DMS114 treated with DMSO at 0.1 percent for 48 hours (cell line): Measurements from ENCODE around the gene ZSWIM2.
A peak's percentile ranks its signal among the peaks of the same experiment; 100 is the strongest.
"Not testable (repeated sequence)": the region's sequence is repeated elsewhere in the genome, so short reads cannot be mapped to it uniquely, and the experiment has no call there.

ENCODE experiments used
- DNase-seq: peaks from one replicate; lab custom pipeline; 2025; ENCODE audit not compliant: unreplicated experiment; lab: John Stamatoyannopoulos, UW

Gene ZSWIM2

DNA sequence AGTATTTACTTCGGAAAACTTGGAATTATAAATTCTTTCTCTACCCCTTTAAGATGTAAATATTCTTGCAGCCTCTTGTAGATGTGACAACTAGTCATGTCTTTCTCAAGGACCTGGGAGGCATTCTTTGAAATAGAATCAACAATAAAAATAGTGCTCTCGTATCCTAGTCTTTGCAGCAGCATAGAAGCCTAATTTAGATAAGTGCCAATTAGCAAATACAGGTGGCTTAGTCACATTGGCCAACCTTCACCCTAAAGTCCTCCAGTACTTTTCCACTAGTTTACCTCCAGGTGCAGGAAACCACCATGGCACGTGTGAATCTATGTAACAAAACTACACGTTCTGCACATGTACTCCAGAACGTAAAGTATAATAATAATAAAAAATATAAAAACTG, 3.5 kb upstream of the ZSWIM2 start:
- DNase-seq, result no peak

DNA sequence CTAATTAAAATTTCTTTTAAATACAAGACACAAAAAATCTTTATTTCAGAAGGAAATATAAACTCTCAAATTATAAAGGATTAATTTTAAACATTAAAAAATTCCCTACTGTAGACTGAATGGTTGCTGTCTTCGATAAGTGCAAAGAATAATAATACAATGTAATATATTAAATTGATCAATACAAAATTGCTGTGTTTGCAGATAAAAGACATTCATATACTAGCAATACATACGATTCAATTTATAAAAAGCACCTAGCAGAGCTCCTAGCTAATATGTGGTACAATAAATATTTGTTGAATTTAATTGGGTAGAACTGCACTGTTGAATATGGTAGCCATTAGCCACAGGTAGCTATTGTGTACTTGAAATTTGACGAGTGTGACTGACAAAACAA, 6.6 kb downstream of the ZSWIM2 start:
- DNase-seq, result no peak

DNA sequence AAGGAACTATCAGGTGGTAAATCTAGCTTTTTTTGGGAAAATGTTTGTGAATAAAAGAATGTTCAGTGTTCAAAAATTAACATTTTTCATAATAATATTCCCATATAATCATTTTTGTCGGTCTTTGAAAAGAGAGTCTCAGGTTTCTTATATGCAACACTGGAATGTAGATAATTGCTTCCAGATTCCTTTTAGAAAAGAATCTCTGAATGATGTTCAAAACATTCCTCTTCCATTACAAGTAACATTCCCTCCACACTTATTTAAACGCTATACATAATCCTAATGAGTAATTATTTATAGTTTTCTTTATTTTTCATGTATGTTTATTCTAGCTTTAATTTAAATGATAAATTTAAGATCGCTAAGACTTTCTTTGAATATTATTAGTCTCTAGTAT, 7.0 kb downstream of the ZSWIM2 start:
- DNase-seq, result no peak

DNA sequence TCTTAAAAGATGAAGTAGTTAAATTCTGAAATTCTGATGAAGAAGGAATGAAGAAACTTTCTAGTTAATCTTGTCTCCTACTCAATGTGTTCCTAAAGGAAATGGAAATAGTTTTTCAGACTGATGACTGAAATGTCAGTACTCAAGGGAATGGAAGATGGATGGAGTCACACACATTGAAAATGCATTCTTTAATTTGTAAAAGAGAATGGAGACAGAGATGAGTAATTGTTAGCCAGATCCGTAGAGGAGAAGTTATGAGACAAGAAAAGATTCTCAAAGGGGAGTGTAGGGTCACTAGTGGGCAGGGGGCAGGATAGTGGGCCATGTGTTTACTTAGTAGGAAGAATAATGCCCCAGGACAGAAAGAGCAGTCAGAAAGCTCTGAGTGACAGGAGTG, 13.3 kb downstream of the ZSWIM2 start:
- no peak for DNase-seq

DNA sequence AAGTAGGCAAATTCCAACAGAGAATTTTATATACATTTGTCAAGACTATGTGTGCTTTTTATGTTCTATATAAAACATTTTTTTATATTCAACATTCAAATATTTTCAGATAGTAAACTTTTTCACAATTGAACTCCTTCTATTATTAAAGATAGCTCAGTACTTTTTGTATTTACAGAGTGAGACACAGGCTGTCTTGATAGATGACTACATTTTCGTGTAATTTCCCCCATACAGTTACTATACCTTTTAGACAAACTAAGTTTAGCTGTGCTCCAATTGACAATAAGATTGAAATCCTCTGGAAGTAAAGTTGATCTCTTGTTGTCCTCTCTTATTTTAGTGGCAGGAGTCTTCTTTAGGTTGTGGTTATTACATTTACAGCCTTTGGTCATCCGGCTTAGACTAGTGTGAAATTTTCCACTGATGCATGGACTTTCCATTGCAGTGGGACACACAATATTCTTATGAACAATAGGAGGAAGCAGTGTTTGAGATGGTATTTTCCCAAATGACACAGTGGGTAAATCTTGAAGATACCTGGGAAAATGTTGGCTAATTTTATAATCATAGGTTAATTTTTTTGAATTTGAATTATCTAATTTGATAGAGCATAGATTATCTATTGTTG, 21.0 kb downstream of the ZSWIM2 start:
- no peak for DNase-seq

DNA sequence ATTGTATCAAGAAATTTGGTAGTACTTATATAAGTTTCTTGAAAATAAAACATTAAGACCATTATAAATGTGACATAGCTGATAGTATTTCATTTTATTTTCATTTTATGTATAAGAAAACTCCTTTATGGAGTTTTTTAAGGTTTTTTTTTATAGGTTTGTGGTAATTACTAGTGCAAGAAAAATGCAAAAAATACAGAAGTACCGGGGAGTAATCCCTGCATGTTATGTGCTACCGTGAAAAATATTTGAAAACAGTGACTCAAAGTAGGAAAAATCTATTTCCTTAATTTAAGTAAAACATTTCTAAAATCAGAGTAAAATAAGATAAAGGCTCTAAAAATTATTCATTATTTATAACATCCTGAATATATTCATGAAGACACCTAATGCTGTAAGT, 21.6 kb downstream of the ZSWIM2 start:
- DNase-seq, result no peak

DNA sequence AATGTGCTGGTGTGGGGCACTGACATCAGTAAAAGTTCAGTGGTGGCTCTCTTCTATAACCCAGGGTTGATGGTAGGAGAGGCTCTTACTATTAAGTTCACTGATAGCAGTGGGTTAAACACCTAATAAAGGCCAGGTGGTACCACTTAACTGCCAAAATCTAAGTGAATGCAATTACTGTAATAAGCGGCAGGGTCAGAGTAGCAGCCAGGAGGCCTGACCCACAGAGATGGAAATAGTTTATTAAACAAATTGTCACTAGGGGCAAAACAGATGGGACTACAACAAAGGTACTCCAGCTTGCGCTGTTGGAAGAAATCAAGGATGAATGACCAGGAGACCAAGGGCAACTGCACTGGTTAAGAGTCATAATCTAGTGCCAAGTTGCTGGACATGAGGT, 26.6 kb downstream of the ZSWIM2 start:
- DNase-seq, result no peak

DNA sequence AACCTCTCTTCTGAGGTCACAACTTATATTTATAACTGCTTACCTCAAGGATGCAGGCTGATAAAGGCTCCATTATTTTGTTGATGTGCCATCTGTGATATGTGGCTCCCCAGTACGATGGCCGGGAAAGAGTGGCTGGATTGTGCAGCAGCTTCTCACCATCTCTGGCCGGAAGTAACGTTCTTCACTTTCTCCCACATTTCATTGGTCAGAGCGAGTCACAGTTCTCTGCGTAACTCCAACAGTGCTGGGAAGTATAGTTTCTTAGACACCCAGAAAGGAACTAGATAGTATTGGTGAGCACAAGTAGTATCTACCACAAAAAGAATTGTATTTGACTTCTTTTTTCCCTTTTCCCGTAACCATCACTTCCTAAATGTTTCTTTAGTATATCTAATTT, 28.7 kb downstream of the ZSWIM2 start:
- DNase-seq, result no peak

DNA sequence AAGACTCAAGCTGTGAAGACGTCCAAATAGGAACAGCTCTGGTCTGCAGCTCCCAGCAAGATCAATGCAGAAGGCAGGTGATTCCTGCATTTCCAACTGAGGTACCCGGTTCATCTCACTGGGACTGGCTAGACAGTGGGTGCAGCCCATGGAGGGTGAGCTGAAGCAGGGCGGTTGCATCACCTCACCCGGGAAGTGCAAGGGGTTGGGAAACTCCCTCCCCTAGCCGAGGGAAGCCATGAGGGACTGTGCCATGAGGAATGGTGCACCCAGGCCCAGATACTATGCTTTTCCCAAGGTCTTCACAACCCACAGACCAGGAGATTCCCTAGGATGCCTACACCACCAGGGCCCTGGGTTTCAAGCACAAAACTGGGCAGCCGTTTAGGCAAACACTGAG, 37.2 kb downstream of the ZSWIM2 start:
- DNase-seq, result not testable (repeated sequence)

DNA sequence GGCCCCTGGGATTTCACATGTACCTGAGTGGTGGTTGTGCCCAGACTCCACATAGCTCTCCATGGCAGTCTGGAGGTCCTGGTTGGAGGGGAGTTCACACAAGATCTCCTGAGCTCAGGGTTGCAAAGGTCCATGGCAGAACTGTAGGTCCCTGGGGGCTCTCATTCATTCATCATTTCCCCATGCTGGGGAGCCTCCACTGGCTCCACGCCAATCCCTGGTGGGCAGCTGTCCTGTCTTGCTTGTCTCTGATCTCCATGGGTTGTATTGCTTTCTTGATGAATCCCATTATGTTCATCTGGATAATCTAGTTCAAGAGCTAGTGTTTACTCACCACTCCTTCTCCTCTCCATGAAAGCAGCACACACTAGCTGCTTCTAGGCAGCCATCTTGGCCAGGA, 42.4 kb downstream of the ZSWIM2 start:
- no peak for DNase-seq

DNA sequence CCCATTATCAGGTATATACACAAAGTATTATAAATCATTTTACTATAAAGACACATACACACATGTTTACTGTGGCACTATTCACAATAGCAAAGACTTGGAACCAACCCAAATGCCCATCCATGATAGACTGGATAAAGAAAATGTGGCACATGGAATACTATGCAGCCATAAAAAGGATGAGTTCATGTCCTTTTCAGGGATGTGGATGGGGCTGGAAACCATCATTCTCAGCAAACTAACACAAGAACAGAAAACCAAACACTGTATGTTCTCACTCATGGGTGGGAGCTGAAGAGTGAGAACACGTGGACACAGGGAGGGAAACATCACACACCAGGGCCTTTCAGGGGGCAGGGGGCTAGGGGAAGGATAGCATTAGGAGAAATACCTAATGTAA, 50.4 kb downstream of the ZSWIM2 start:
- DNase-seq, result not testable (repeated sequence)

DNA sequence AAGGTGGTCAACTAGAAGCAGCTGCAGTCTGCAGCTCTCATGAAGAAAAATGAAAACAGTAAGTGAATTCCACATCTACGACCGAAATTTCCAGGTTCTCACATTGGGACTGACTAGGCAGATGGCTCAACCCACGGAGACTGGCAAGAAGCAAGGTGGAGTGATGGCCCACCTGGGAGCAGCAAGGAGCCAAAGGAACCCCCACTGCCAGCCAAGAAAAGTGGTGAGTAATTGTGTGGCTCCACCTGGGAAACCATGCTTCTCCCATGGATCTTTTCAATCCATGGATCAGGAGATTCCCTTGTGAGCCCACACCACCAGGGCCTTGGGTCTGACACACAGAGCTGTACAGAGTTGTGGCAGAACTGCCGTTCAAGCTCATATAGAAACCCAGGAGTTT, 64.0 kb downstream of the ZSWIM2 start:
- DNase-seq, result no peak

DNA sequence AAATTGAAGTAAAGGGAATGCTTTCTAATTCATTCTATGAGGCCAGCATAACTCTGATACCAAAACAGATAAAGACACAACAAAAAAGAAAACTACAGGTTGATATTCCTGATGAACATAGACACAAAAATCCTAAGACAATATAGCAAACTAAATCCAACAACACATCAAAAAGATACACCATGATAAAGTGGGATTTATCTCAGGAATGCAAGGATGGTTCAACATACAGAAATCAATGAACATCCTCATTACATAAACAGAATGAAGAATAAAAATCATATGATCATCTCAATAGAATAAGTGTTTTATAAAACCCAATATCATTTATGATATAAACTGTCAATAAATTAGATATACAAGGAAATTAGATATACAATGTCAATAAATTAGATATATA, 65.7 kb downstream of the ZSWIM2 start:
- no peak for DNase-seq

DNA sequence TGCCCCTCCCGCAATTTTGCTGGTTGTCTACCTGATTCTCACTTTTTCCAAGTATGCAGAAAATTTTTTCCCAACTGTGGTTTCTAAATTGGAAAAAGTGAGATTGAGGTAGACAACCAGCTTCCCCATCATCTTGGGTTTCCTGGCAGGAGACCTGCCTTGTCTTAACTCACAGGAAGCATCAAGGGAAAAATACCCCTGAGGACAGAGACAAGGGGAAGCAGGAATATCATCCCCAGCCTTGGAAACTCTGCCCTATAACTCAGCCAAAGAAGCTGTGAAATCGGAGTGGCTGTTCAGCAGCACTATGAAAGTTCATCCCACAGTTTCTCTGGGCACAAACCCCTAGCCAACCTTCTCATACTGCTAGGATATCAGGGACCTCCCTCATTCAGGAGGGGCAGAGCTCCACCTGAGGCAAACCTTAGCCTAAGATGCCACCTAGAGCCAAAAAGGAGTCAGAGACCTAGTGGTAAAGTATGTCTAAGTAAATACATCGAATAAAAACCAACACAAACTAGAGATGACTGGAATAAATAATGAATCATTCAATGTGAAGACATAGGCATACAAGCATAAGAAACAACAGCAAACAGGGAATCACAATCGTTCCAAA, 68.2 kb downstream of the ZSWIM2 start:
- peak; percentile 3 for DNase-seq
